Fibroblast of pulmonary artery (primary cell): ENCODE results near the gene SORCS1.

Experiments used
- DNase-seq: peaks from one replicate; pipeline ENCODE4 v3.0.0-alpha.2; 2010; ENCODE audit warnings: low read depth
- H3K4me3 ChIP-seq: replicated peaks from 2 replicates; pipeline ENCODE4 v1.5.1; 2011; ENCODE audit warnings: low read depth, mild to moderate bottlenecking, control low read depth, low read length, moderate library complexity
- CTCF ChIP-seq: IDR thresholded peaks from 2 replicates; pipeline ENCODE4 v1.5.1; 2011; ENCODE audit warnings: mild to moderate bottlenecking, control low read depth, low read length, inconsistent platforms; ENCODE audit errors: missing control alignments

Gene SORCS1

GRCh38 chr10:106799776-106800175 lies 364.7 kb downstream of the SORCS1 start:
- no peak for TF ChIP-seq CTCF
- DNase-seq: no peak
- H3K4me3 ChIP-seq: no peak overlapping the region

- DNase-seq: no peak
- no peak overlapping the region for H3K4me3 ChIP-seq
- TF ChIP-seq CTCF: peak; percentile 2
Measured at GRCh38 chr10:106795619-106796018, 368.9 kb downstream of the SORCS1 start.

- DNase-seq: no peak
- no peak for TF ChIP-seq CTCF
- H3K4me3 ChIP-seq: no peak overlapping the region
Measured at GRCh38 chr10:106793617-106794016, 370.9 kb downstream of the SORCS1 start.

- H3K4me3 ChIP-seq: no peak overlapping the region
- no peak for DNase-seq
- no peak for TF ChIP-seq CTCF
Measured at GRCh38 chr10:106789623-106790022, 374.9 kb downstream of the SORCS1 start.

- H3K4me3 ChIP-seq: no peak overlapping the region
- no peak for TF ChIP-seq CTCF
- DNase-seq: no peak
Measured at GRCh38 chr10:106788982-106789381, 375.5 kb downstream of the SORCS1 start.

GRCh38 chr10:106785528-106785927 lies 379.0 kb downstream of the SORCS1 start:
- no peak for TF ChIP-seq CTCF
- DNase-seq: no peak
- H3K4me3 ChIP-seq: no peak overlapping the region

- no peak for TF ChIP-seq CTCF
- DNase-seq: no peak
- no peak overlapping the region for H3K4me3 ChIP-seq
Measured at GRCh38 chr10:106780632-106781031, 383.9 kb downstream of the SORCS1 start.
